HG03095 (cell line): ENCODE measurements around the gene MUC21.
"Not testable (repeated sequence)": the region's sequence is repeated elsewhere in the genome, so short reads cannot be mapped to it uniquely, and the experiment has no call there.

Source experiments
- ATAC-seq: cut with Tn5 transposase; IDR thresholded peaks from one replicate; pipeline ENCODE4 v1.9.1; 2021; ENCODE audit warnings: moderate library complexity; ENCODE audit not compliant: unreplicated experiment

MUC21 gene

DNA sequence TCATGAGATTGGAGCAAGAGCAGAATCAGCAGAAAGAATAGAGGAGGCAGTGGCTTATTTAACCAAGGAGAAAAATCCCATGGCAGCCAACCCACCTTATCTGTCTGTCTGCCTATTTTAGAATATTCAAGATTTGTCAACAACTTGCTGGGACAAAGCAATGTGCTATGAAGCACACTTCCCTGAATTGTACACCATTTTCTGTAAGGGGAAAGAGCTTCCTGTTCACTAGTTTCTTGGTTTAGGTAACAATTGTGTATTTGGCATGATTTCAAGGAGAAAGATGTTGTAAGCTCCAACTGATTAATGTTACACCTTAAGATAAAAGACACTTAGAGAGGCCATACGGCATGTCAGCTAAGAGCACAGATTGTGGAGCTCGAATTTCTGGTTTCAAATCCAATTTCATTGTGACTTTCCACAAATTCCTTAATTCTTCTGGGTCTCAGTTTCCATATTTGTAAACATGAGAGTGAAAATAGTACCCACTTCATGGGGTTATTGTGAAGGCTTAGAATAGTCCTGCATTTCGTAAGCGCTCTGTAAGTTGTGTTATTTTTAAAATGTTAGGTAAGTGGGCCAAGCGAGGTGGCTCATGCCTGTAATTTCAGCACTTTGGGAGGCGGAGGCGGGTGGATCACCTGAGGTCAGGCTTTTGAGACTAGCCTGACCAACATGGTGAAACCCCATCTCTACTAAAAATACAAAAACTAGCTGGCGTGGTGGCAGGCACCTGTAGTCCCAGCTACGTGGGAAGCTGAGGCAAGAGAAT is 21.9 kb downstream of the MUC21 start:
- ATAC-seq: no peak

DNA sequence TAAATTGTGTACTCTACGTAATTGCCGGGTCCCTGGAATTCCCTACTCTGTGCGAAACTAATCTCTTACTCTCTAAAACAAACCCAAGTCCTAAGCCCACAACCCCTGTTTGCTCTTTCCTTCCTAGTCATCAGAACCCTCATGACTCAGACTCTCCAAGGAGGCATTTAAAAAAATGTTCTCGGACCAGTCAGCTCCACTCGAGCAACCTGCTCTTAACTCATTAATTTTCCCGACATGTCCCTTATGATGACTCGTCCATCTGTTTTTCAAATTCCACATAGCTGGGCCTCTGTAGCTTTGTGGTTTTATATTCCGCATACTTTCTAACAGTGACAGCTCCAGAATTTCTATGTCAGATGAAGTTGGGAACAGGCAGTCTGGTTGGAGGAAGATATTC is 24.2 kb downstream of the MUC21 start:
- ATAC-seq: no peak

DNA sequence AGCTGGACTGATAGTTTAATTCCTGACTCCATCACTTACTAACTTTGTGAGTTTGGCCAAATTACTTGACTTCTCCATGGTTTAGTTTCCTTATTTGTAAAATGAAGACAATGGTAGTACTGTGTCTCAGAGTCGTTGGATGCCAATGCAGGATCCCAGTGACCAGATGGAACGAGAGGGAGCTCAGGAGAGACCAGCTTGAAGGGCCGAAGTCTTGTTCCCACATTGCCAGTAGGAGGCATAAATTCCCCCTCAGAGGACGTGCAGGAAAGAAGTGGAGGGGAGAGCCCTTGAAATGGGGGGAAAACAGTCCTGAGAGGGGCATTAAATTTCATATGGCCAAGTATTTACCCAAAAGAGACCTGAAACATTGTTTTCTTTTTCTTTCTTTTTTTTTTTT is 24.6 kb downstream of the MUC21 start:
- no peak for ATAC-seq

DNA sequence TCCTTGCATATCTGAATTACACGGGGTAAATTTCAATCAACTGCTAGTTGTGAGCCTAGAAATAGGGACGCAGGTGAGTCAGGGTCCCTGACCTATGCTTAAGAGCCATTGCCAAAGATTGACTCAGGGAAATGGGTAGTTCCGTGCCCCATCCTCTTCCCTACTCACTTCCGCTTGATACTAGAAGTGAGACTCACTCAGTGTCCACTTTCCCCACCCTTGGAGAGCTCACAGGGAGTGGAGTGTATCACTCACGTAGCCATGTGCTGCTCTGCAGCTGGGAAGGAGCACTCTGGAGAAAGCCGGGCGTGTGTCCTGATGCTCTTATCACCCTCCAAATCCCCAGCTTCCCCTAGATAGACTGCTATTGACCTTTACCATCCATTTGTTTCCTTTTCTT is 26.2 kb downstream of the MUC21 start:
- no peak for ATAC-seq

DNA sequence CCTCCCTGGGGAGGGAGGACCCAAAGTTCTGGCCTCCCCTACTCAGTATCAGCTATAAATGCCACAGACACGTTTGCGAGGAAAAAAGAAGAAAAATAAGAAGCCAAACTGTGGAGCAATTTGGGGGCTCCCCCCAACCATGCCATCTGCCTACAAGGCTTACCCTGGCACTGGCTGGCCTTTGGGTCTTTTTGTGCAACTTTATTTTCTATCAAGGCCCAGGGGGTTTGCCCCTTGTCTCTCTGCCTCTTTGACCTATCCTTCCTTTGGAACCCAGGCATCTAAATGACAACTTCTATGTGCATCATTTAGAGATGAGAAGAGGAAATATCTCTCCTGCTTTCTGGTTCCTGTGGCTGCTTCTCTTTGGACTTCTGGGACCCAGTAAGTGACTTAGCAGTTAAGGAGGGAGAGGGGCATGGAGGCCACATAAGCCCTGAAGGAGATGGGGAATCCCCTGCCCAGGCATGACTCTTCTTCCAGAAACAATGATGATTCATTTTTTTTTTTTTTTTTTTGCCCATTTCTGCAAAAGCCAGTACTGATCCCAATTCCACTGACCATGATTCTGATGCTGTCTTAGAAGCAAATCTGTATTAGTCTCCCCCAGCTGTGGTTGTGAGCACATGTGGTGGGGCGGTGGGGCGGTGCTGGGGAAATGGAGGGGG is 27.0 kb downstream of the MUC21 start, which contains the start of gene MUC22:
MUC22 (plus strand) TSS at position 82 of the 668 bp plus-strand sequence; CDS start at position 315, 233 bp downstream.
- no peak for ATAC-seq

DNA sequence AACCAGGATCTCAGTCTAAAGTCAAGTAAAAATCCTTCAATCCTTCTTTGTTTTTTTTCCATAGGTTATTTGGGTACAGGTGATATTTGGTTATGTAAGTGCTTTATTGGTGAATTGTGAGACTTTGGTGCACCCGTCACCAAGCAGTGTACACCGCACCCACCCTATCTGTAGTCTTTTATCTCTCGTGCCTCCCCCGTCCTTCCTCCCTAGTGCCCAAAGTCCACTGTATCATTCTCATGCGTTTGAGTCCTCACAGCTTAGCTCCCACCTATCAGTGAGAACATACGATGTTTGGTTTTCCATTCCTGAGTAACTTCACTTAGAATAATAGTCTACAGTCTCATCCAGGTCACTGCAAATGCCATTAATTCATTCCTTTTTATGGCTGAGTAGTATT is 27.6 kb downstream of the MUC21 start:
- ATAC-seq: no peak

DNA sequence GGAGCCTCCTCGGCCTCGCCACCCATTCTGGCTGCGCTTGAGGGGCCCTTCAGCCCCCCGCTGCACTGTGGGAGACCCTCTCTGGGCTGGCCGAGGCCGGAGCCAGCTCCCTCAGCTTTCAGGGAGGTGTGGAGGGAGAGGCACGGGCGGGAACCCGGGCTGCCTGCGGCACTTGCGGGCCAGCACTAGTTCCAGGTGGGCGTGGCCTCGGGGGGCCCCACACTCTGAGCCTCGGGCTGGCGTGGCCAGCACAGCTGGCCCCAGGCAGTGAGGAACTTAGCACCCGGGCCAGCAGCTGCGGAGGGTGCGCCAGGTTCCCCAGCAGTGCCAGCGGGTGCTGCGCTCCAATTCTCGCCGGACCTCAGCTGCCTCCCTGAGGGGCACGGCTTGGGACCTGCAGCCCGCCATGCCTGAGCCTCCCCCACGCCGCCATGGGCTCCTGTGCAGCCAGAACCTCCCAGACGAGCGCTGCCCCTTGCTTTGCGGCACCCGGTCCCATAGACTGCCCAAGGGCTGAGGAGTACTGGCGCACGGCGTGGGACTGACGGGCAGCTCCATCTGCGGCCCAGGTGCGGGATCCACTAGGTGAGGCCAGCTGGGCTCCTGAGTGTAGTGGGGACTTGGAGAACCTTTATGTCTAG is 33.3 kb downstream of the MUC21 start:
- ATAC-seq: no peak

DNA sequence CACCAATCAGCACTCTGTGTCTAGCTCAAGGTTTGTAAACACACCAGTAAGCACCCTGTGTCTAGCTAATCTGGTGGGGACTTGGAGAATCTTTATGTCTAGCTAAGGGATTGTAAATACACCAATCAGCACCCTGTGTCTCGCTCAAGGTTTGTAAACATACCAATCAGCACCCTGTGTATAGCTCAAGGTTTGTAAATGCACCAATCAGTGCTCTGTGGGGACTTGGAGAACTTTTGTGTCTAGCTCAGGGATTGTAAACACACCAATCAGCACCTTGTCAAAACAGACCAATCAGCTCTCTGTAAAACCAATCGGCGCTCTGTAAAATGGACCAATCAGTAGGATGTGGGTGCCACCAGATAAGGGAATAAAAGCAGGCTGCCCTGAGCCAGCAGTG is 33.9 kb downstream of the MUC21 start:
- not testable (repeated sequence) for ATAC-seq

DNA sequence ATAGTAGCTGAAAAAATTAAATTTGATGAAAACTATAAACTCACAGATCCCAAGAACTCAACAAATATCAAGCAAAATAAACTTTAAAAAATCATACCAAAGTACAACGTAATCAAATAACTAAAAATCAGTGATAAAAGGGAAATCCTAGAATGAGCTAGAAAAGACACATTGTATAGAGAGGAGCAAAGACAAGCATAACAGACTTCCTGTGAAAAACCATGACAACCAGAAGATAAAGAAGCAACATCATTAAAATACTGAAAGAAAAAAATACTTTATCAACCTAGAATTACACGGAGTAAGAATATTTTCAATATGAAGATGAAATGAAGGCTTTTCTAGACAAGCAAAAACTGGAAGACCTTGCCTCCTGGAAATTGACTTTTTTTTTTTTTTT is 36.5 kb downstream of the MUC21 start:
- no peak for ATAC-seq

DNA sequence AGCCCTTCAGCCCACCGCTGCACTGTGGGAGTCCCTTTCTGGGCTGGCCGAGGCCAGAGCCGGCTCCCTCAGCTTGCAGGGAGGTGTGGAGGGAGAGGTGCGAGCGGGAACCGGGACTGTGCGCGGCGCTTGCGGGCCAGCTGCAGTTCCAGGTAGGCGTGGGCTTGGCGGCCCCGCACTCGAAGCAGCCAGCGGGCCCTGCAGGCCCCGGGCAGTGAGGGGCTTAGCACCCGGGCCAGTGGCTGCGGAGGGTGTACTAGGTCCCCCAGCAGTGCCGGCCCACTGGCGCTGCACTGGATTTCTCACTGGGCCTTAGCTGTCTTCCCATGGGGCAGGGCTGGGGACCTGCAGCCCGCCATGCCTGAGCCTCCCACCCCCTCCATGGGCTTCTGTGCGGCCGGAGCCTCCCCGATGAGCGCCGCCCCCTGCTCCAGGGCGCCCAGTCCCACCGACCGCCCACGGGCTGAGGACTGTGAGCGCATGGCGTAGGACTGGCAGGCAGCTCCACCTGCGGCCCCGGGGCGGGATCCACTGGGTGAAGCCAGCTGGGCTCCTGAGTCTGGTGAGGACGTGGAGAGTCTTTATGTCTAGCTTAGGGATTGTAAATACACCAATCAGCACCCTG is 37.2 kb downstream of the MUC21 start:
- not testable (repeated sequence) for ATAC-seq

DNA sequence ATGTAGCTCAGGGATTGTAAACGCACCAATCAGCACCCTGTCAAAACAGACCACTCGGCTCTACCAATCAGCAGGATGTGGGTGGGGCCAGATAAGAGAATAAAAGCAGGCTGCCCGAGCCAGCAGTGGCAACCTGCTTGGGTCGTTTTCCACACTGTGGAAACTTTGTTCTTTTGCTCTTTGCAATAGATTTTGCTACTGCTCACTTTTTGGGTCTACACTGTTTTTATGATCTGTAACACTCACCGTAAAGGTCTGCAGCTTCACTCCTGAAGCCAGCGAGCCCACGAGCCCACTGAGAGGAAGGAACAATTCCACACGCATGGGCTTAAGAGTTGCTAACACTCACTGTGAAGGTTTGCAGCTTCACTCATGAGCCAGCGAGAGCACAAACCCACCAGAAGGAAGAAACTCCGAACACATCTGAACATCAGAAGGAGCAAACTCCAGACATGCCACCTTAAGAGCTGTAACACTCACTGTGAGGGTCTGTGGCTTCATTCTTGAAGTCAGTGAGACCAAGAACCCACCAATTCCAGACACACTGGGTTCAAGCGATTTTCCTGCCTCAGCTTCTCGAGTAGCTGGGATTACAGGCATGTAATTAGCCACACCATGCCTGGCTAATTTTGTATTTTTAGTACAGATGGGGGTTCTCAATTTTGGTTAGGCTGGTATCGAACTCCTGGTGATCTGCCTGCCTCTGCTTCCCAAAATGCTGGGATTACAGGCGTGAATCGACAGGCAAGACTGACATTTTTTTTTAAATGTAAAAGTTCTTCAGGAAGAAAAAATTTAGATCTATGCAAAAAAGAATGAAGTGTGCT is 38.4 kb downstream of the MUC21 start:
- ATAC-seq: not testable (repeated sequence)

DNA sequence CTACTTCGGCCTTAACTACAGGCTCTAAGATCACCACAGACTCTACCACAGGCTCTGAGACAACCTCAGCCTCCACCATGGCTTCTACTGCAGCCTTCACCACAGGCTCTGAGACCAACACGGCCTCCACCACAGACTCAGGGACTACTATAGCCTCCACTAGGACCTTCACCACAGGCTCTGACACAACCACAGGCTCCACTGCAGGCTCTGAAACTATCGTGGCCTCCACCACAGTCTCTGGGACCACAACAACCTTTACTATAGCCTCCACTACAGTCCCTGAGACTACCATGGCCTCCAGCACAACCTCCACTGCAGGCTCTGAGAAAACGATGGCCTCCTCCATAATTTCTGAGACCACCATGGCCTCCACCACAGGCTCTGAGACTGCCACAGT is 42.1 kb downstream of the MUC21 start:
- ATAC-seq: no peak

DNA sequence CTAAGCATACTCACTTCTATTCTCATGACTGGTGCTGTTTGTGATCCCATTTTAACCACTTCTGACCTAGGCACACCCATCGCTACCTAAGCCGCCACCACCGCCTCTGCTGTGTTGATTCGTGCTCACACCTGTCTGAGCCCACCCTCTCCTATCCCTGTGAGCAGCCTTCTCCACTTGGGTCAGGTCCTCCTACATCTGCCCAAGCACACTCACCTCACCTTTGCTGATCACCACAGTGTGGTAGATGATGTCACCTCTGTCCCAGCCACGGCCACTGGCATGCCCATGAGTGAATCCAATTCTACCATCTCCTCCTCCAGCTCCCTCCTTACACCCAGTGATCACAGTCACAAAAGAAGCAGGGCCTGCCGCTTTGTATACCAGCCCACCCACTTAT is 47.6 kb downstream of the MUC21 start:
- ATAC-seq: no peak

DNA sequence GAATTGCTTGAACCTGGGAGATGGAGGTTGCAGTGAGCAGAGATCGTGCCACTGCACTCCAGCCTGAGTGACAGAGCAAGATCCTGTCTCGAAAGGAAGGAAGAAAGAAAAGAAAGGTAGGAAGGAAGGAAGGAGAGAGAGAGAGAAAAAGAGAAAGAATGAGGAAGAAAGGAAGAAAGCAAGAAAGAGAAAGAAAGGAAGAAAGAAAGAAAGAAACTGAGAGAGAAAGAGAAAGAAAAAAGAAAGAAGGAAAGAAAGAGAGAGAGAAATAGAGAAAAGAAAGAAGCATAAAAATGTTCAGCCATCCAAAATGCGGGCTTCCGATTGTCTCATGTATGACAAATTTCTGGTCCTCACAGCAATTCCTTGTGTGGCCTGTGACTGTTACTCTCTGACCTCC is 49.6 kb downstream of the MUC21 start:
- ATAC-seq: no peak

DNA sequence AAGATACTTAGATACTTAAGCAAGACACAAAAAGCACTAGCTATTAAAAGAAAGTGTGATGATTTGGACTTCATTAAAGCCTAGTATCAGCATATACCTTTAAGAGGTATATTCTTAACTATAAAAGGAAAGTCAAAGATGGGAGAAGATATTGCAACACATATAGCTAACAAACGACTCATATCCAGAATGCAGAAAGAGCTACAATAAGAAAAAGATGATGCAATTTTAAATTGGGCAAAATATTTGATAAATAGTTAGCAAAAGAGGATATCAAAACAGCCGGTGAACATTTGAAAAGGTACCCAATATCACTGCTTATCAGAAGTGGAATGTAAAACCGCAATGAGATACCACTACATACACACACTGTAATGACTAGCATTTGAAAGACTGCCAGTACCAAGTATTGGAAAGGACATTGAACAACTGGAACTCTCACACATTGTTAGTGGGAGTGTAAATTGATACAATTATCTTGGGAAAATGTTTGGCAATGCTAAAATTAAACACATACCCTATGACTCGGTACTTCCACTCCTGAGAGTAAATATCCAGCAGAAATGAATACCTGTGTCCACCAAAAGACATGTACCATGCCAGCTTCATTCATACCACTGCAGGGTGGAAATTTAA is 52.5 kb downstream of the MUC21 start:
- ATAC-seq: no peak

DNA sequence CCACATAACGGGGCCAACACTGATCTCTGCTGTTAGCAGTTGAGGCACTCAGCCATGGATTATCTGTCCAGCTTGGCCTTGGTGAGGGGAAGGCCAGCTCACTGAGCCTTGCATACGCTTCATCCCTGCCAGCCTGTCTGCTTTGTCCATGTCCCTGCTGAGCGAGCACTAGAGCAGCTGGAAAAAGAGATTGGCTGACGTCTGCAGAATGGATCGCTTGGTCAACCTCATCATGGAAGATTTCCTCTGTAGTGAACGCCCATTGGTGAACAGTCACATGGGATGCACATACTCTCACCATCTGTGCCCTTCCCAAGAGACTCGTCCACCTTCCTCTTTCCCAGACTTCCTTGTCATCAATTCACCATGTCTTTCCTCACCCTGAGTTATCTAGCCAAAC is 53.7 kb downstream of the MUC21 start:
- no peak for ATAC-seq

DNA sequence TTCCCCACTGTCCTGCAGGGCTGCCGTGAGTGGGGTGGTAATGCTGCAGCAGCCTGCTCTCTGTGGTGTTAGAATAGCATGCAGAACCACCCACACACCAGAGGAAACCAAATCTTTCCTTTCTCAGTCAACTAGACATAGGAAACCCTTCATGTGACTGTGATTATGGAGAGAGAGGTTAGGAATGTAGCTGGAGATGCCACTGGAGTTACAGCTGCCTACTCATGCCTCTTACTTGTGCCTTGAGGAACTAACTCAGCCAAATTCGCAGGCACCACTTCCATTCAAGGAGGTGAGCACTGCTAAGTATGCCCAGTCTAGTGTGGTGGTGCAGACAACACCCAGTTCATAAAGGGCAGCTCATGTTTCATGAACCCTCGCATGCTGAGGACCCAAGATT is 54.2 kb downstream of the MUC21 start:
- no peak for ATAC-seq

DNA sequence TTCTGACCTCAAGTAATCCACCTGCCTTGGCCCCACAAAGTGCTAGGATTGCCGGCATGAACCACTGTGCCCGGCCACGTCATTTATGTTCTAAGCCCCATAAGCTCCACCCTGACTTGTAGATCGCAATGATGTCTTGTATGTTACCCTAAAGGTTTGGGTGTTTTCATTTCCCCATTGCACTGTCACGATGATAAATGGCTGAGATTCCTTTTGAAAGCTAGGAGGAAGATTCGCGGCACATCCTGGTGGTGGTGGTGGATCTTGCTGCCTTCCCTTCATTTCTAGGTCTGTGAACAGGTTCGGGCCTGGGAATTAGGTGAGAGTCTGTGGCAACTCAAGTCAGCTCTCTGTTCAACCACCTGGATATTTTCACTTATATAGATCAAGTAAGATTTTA is 55.0 kb downstream of the MUC21 start:
- no peak for ATAC-seq
